ENCODE measurements around the gene GAL3ST3.
"Not testable (repeated sequence)": the region's sequence is repeated elsewhere in the genome, so short reads cannot be mapped to it uniquely, and the experiment has no call there.

GAL3ST3 gene

DNA sequence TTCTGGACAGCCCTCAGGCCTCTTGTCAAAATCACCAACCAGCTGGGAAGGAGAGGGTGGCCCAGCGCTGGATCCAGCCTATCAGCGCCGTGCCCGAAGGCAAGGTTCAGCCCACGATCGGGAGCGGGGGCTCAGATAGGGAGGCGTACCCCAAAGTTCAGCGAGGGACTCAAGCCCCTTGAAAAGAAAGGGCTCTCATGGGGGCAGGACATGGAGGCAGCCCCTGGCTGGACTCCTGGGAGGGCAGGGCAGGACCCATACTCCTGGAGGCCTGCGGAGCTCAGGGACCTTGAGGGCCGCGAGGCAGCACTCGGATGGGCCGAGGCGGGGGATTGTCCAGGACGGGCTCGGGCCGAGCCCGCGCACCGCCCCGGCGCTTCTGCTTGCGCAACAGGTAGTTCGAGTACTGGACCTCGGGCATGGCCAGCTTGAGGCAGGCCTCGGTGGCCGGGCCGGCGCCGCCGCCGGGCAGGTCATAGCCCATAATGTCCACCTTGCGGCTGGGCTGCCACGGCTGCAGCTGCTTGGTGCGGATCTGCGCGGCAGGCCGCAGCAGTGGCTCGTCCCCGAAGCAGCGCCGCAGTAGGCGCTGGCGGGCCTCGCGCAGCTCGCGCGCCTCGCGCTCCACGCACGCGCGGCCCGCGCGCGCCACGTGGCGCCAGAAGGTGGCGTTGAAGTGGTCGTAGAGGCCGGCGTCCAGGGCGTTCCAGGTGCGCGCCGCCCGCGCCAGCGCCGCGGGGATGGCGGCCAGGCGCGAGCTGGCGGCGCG, 6.5 kb downstream of the GAL3ST3 start:
- DNase-seq, result no peak

DNA sequence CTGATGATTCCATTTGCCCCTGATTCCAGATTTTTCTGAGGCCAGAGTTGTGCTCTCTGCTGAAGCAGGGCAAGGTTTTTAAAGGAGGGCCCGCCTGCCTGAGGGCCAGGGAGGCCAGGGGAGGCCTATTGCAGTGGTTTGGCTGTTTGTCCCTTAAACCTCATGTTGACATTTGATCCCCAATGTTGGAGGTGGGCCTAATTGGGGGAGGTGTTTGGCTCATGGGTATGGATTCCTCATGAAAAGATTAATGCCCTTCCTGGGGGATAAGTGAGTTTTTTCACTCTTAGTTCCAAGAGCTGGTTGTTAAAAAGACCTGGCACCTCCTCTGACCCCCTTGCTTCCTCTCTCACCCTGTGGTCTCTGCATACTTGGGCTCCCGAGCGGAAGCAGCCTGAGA, 9.2 kb downstream of the GAL3ST3 start:
- DNase-seq, result no peak

- no peak for DNase-seq
Observed at GRCh38 chr11:66037327-66037726, 11.6 kb downstream of the GAL3ST3 start.

DNA sequence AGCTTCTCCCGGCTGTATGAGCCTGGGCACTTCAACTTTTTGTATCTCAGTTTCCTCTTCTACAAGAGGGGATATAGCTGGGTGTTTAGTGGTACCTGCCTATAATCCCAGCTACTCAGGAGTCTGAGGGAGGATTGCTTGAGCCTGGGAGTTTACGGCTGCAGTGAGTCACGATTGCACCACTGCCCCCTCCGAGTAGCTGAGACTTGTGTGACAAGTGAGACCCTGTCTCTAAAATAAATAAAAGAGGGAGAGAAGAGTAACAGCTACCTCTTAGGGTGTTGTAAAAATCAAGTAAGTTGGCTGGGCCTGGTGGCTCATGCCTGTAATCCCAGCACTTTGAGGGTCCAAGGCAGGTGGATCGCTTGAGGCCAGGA, 12.6 kb downstream of the GAL3ST3 start:
- DNase-seq, result no peak

DNA sequence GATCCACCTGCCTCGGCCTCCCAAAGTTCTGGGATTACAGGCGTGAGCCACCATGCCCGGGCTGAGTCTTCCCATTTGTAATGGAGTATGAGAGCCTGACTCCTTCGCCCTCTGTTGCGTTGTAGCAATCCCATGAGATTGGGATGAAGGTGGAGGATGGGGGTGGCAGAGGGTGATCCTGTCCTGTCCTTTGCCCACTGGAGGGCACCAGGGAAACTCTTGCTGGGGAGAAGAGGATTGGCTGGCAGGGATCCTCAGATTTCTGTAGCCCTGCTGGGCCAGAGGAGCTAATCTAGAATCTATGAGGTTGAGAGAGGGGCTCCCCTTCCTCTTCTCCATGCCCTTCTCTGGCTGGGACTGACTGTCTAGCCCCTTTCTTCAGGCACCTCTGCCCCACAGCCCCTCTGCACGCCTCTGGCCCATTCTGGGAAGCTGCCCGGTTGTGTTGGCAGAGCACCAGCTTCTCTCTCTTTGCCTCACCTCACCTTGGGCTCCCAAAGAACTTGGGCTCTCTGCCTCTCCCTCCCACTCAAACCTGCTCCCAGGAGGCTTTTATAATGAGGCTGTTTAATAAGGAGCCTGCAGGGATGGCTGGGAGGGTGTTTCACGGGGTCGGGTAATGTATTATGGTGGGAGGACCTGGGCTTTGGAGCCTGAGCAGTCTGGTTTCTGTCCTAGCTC, 13.2 kb downstream of the GAL3ST3 start:
- no peak for DNase-seq

DNA sequence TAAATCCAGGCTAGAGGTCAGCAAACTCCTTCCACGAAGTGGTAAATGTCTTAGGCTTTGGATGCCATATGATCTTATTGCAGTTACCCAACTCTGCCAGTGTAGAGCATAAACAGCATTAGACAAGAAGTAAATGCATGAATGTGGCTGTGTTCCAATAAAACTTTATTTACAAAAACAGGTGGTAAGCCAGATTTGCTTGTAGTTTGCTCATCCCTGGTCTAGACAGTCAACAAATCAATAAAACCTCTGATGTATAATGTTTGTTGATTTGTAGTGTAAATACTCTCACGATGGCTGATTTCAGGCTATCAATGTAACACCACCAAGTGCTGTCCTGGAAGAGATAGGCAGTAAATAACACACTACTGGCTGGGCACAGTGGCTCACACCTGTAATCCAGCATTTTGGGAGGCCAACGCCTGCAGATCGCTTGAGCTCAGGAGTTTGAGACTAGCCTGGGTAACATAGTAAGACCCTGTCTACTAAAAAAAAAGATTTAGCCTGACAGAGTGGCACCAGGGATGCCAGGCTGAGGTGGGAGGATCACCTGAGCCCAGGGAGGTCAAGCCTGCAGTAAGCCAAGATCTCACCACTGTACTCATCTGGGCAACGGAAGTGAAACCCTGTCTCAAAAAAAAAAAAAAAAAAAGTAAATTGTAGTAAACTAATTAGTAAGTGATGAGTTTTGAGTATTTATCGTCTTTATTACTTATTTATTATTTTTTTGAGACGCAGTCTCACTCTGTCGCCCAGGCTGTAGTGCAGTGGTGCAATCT, 15.8 kb downstream of the GAL3ST3 start:
- no peak for DNase-seq

- DNase-seq, result no peak
Observed at GRCh38 chr11:66026017-66026529, 22.9 kb downstream of the GAL3ST3 start, which contains the start of gene CATSPER1. Gene CATSPER1 (minus strand): TSS chr11:66026479. CDS start chr11:66026379, 100 bp downstream.

- not testable (repeated sequence) for DNase-seq
Observed at GRCh38 chr11:66023186-66023440, 25.8 kb downstream of the GAL3ST3 start.

DNA sequence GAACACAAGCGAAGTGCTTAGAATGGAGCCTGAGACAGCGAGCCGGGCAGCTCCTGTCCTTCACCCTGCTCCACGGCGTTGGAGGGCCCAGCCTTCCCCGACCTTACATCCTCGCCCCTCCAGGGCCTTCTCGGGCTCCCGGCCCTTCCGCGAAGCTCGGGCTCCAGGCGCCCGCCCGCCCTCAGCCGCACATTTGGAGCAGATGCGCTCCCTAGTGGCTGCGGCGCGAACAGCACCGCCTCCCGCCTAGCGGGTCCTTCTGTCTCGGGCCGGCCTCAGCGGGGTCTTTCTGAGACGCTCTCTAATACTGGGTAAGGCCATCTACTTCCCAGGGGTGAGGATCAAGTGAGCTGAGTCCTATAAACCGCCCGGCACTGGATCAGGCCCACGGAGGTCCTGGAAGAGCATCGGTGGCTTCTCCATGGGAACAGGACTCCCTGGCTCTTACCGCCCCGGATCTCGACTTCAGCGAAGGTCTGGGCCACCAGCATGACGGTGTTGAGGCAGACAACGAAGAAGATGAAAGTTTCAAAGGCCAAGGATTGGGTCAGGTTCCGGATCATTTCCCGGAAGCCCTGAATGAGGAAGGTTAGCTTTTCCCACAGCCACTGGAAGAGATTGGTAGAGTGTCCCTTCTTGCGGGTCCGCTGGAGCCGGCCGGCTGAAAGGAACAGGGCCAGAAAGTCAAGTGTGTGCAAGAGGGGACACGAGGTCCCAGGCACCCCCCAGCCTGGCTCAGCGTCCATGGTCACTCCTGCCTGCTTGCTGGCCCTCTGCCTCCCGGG, 26.4 kb downstream of the GAL3ST3 start:
- DNase-seq, result no peak

GRCh38 chr11:66020618-66021357, 28.2 kb downstream of the GAL3ST3 start:
- DNase-seq, result no peak

DNA sequence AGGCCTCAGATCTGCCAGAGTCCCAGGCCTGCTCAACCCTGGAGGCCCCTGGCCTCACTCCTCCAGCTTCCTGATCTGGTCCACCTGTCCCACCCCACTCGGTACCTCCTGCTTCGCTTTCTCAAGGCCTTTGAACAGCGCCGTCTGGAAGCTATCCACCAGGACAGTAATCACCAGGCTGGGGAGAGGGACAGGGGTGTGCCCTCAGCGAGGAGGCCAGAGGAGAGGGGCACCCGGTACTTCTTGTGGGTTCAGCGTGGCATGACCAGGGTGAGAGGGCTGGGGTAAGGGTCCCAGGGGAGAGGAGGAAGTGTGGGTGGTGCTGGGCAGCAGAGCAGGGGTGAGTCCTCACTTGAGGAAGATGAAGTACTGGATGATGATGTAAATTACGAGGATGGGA, 28.7 kb downstream of the GAL3ST3 start:
- DNase-seq, result no peak

DNA sequence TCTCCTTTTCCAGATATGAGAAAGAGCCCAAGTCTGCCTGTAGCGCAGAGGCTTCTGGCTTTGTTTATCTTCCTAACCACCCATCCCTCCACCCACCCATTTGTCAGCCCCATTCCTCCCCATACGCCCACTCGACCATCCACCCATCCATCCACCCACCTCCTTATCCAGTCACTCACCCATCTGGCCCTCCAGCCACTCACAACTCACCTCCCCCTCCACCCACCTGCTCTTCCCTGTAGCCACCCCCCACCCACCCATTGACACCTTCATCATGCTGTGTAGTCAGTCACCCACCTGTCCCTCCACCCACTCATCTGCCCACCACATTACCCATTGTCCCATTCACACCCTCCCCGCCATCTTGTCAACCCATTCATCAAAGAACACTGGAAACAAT, 31.6 kb downstream of the GAL3ST3 start:
- no peak for DNase-seq

GRCh38 chr11:66016793-66017177, 32.2 kb downstream of the GAL3ST3 start:
- no peak for DNase-seq

DNA sequence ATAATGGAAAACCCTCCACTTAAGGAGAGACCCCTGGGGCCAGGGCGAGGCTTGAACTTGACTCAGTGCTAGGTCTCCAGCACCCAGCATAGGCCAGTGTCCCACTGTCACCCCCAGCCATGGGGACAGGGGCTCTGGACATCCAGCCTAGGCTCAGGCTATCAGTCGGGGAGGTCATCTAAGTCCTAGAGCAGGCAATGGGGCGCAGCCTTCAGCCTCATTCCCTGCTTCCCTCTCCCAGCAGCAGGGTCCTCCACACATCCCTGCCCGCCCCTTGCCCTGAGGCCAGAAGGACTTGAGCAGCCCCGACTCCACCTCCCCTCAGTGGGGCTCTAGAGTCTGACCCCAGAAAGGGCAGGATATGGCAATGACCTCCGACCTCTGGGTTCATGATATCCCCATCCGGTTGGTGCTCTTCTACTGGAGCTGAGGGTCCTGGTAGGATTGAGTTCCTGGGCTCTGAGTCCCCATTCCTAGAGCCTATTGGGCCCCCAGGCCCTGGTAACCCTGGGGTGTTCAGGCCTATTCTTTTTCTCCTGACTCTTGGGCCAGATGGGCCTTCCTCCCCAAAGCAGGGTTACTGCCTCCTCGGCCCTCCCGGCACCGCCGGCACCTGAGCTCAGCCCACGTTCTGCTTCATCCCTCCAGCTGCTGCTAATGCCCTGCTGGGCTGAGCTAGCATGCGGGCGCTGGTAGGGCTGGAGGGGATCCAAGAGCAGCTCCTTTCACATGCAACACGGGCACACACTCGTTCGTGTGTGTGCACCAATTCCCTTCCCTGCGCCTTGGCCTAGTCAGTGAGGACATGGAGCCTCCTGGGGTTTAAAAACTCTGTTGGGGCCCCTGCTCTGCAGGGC, 32.8 kb downstream of the GAL3ST3 start:
- peak; percentile 73 for DNase-seq

GRCh38 chr11:66015454-66015881, 33.5 kb downstream of the GAL3ST3 start:
- no peak for DNase-seq

DNA sequence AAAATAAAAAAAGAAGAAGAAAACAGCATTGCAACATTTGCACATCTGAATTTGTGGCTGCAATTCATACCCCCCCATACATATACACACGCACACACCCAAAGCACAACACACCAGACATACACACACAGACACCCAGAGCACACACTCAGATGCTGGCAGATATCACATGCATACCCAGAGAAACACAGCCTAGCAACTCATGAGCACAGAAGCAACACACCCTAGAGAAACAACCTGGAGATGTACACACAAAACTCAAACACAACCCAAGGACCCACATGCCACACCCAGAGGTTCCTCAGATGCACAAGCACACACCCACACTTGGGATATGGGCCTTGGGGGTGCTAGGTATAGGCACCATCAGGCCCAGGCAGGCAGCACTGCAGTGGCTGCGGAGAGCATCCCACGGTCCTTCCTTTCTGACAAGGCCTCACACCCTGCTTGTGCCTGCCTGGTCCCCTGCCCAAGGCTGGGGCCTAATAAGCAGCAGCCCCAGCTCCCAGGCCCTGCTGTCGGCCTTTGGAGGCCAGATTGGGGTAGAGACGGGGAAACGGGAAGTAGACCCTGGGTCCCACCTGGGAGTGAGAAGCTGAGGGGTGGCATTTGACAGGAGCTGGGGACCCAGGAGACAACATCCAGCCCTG, 34.0 kb downstream of the GAL3ST3 start:
- no peak for DNase-seq

DNA sequence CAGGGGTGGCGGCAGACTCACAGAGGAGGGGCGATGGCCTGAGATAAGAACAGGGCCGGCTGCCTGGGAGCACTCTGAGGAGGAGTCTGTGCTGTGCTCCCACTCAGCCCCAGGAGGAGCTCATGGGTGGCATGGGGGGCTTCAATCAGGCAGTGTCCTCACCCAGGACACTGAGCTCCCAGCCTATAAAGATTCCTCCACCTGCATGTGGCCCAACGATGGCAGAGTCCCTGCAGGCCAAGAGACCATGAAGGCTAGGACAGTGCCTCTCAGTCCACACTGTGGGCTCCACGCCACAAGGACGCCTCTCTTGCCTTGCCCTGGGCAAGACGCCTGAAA, 35.2 kb downstream of the GAL3ST3 start:
- no peak for DNase-seq

- no peak for DNase-seq
Observed at GRCh38 chr11:66012946-66013761, 35.8 kb downstream of the GAL3ST3 start.

GRCh38 chr11:66012371-66012945, 36.5 kb downstream of the GAL3ST3 start:
- DNase-seq, result no peak
